OCI-LY1 (cell line): ENCODE results near the gene GFM1.

Experiments used
- H2AFZ ChIP-seq: fragments of 200-600 bp; sonication (generic), shearing (Covaris generic); 2 replicates; pipeline ENCODE4 v1.6.0; 2014; ENCODE audit warnings: antibody characterized with exemption, mild to moderate bottlenecking, low read length
- H3F3A ChIP-seq: fragments of 200-600 bp; sonication (generic), shearing (Covaris generic); 2 replicates; pipeline ENCODE4 v1.6.0; 2014; ENCODE audit warnings: mild to moderate bottlenecking, antibody characterized with exemption, low read length, moderate library complexity; ENCODE audit not compliant: insufficient read depth
- H3K27ac ChIP-seq: fragments of 200-600 bp; sonication (generic); 2 replicates; pipeline ENCODE4 v1.5.1; 2014; ENCODE audit warnings: low read length, mixed run types, mild to moderate bottlenecking, low read depth; ENCODE audit not compliant: poor library complexity, severe bottlenecking
- H3K27me3 ChIP-seq: fragments of 200-600 bp; sonication (generic); 2 replicates; pipeline ENCODE4 v1.6.0; 2014; ENCODE audit warnings: antibody characterized with exemption, mild to moderate bottlenecking, low read length, moderate library complexity; ENCODE audit not compliant: insufficient read depth
- H3K36me3 ChIP-seq: fragments of 200-600 bp; sonication (generic); 2 replicates; pipeline ENCODE4 v1.6.1; 2014; ENCODE audit warnings: mild to moderate bottlenecking, antibody characterized with exemption, low read length, moderate library complexity, mixed read lengths; ENCODE audit not compliant: insufficient read depth
- H3K4me1 ChIP-seq: fragments of 200-600 bp; sonication (generic); 2 replicates; pipeline ENCODE4 v1.5.1; 2014; ENCODE audit warnings: mild to moderate bottlenecking, low read length, moderate library complexity; ENCODE audit not compliant: insufficient read depth, severe bottlenecking
- H3K4me2 ChIP-seq: fragments of 200-600 bp; sonication (generic), shearing (Covaris generic); 2 replicates; pipeline ENCODE4 v1.6.1; 2014; ENCODE audit warnings: low read length
- H3K4me3 ChIP-seq: fragments of 200-600 bp; sonication (generic); 2 replicates; pipeline ENCODE4 v1.5.1; 2014; ENCODE audit warnings: low read length, low read depth, mild to moderate bottlenecking, mixed read lengths; ENCODE audit not compliant: poor library complexity, severe bottlenecking
- H3K79me2 ChIP-seq: fragments of 200-600 bp; shearing (Covaris generic); 2 replicates; pipeline ENCODE4 v1.6.1; 2016; ENCODE audit warnings: mixed run types, low read length, mixed read lengths; ENCODE audit not compliant: insufficient read depth
- H3K9ac ChIP-seq: fragments of 200-600 bp; sonication (generic), shearing (Covaris generic); 2 replicates; pipeline ENCODE4 v1.6.1; 2014; ENCODE audit warnings: mild to moderate bottlenecking, low read length, mixed read lengths
- H3K9me2 ChIP-seq: fragments of 200-600 bp; sonication (generic), shearing (Covaris generic); 2 replicates; pipeline ENCODE4 v1.6.1; 2014; ENCODE audit warnings: low read depth, mild to moderate bottlenecking, low read length, mixed read lengths
- H3K9me3 ChIP-seq: fragments of 200-600 bp; shearing (Covaris generic); 2 replicates; pipeline ENCODE4 v1.6.1; 2014; ENCODE audit warnings: low read length, mixed read lengths
- H4K20me1 ChIP-seq: fragments of 200-600 bp; sonication (generic), shearing (Covaris generic); 2 replicates; pipeline ENCODE4 v1.6.0; 2016; ENCODE audit warnings: mild to moderate bottlenecking, low read length; ENCODE audit not compliant: insufficient read depth
- EZH2 ChIP-seq: fragments of 200-600 bp; sonication (generic), shearing (Covaris generic); IDR thresholded peaks from 2 replicates; pipeline ENCODE4 v1.8.0; 2017; ENCODE audit warnings: borderline replicate concordance, mixed run types, mild to moderate bottlenecking, antibody characterized with exemption, low read length, moderate library complexity, mixed read lengths
- TF ChIP-seq, protein P1 (sequence below): fragments of 200-600 bp; sonication (generic), shearing (Covaris generic); IDR thresholded peaks from 2 replicates; pipeline ENCODE4 v1.5.1; 2017; ENCODE audit warnings: mild to moderate bottlenecking, antibody characterized with exemption, low read length, moderate library complexity, mixed read lengths

The GFM1 gene

GRCh38 chr3:158617982-158618875, 26.1 kb upstream of the GFM1 start:
- no peaks in the 10 kb centered on the region for H3F3A ChIP-seq
- TF ChIP-seq, protein P1, sequence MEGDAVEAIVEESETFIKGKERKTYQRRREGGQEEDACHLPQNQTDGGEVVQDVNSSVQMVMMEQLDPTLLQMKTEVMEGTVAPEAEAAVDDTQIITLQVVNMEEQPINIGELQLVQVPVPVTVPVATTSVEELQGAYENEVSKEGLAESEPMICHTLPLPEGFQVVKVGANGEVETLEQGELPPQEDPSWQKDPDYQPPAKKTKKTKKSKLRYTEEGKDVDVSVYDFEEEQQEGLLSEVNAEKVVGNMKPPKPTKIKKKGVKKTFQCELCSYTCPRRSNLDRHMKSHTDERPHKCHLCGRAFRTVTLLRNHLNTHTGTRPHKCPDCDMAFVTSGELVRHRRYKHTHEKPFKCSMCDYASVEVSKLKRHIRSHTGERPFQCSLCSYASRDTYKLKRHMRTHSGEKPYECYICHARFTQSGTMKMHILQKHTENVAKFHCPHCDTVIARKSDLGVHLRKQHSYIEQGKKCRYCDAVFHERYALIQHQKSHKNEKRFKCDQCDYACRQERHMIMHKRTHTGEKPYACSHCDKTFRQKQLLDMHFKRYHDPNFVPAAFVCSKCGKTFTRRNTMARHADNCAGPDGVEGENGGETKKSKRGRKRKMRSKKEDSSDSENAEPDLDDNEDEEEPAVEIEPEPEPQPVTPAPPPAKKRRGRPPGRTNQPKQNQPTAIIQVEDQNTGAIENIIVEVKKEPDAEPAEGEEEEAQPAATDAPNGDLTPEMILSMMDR, result no peak
- no peak for TF ChIP-seq EZH2

DNA sequence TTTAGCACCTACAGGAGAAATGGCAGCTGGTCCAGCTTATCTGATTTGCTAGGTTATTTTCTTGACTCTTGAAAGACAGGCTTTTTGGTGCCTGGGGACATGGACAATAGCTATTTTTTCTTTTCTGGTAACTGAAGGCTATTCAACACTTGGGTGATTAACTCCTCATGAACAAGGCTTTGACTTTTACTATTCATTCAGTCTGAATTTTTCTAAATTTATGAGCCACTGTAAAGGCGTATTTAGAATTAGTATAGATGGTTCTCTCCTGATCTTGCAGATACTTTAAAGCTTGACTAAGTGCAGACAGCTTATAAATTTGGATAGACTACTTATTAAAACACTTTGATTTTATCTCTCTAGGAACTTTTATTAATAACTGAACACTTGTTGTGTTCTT, 18.4 kb upstream of the GFM1 start:
- TF ChIP-seq, protein P1, result no peak
- TF ChIP-seq EZH2, result no peak
- Histone ChIP-seq H3K9ac (no peak overlapping the region), H3K4me1 (no peaks in the 10 kb centered on the region), H4K20me1 (no peaks in the 10 kb centered on the region), H3K9me3 (no peaks in the 10 kb centered on the region), H3K27me3 (no peaks in the 10 kb centered on the region), H3K79me2 (no peaks in the 10 kb centered on the region), H3K4me3 (no peak overlapping the region), H3K9me2 (no peaks in the 10 kb centered on the region), H3K36me3 (no peaks in the 10 kb centered on the region), H3K4me2 (no peak overlapping the region), H3K27ac (no peak overlapping the region), H3F3A (no peaks in the 10 kb centered on the region), H2AFZ (no peak overlapping the region)

More at GRCh38 chr3:158617982-158618875, 26.1 kb upstream of the GFM1 start:
- no peaks in the 10 kb centered on the region for H4K20me1 ChIP-seq
- no peak overlapping the region for H3K9ac ChIP-seq
- H3K9me2 ChIP-seq, result no peaks in the 10 kb centered on the region
- peaks cover 6% of the 10 kb centered on the region; the same call in 1 of the 2 replicates for H3K9me3 ChIP-seq
- H3K27ac ChIP-seq, result no peak overlapping the region
- H2AFZ ChIP-seq, result no peak overlapping the region
- H3K27me3 ChIP-seq, result no peaks in the 10 kb centered on the region
- no peaks in the 10 kb centered on the region for H3K4me1 ChIP-seq
- H3K4me2 ChIP-seq, result no peak overlapping the region
- no peak overlapping the region for H3K4me3 ChIP-seq
- no peaks in the 10 kb centered on the region for H3K79me2 ChIP-seq
- no peaks in the 10 kb centered on the region for H3K36me3 ChIP-seq

DNA sequence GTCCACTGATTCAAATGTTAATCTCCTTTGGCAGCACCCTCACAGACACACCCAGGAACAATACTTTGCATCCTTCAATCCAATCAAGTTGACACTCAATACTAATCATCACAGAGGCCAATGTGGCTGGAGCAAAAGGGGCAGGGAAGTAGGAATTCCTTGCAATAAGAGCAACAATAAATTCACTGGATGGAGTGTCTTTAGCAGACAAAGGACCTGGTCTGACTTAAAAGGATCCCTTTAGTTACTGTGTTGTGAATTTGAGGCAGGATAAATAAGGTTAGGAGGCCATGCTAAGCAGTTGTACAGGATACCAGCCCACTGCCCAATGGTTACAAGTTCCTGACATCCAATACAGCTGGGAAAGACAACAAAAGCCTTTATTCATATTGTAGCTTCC, 12.3 kb upstream of the GFM1 start:
- no peaks in the 10 kb centered on the region for H4K20me1 ChIP-seq
- TF ChIP-seq, protein P1, result no peak
- TF ChIP-seq EZH2, result no peak
- no peak overlapping the region for H2AFZ ChIP-seq
- H3K4me1 ChIP-seq, result no peaks in the 10 kb centered on the region
- H3K9me3 ChIP-seq, result no peaks in the 10 kb centered on the region
- H3K4me3 ChIP-seq, result no peak overlapping the region
- no peaks in the 10 kb centered on the region for H3K79me2 ChIP-seq
- no peaks in the 10 kb centered on the region for H3F3A ChIP-seq
- H3K4me2 ChIP-seq, result no peak overlapping the region
- H3K27me3 ChIP-seq, result no peaks in the 10 kb centered on the region
- no peak overlapping the region for H3K9ac ChIP-seq
- H3K9me2 ChIP-seq, result no peaks in the 10 kb centered on the region
- H3K36me3 ChIP-seq, result no peaks in the 10 kb centered on the region
- H3K27ac ChIP-seq, result no peak overlapping the region
